Uterus (tissue), 4 donors: ENCODE results near the gene ZFX. TPM values are rescaled to one million over a fixed set of nuclear protein-coding genes. Genes with fewer than 3 reads are reported as not detected.

ENCODE experiments used
- DNase-seq, 2 donors: peaks; one replicate each; pipeline ENCODE4 v3.0.0-alpha.2; 2019 to 2020
- H3K27ac ChIP-seq, 2 donors: fragments of 200-600 bp; sonication (generic); 1 replicate in 1 of 2; 2 replicates in 1 of 2; pipeline ENCODE4 v1.5.1; 2016 to 2018
- H3K27me3 ChIP-seq, 2 donors: fragments of 200-600 bp; sonication (generic); one replicate each; pipeline ENCODE4 v1.5.1; 2018 to 2019; ENCODE audit warnings: control low read depth in 1 of 2
- H3K36me3 ChIP-seq, 2 donors: fragments of 200-600 bp; sonication (generic); one replicate each; pipeline ENCODE4 v1.5.1; 2019; ENCODE audit warnings: control low read depth in 1 of 2
- H3K4me1 ChIP-seq, 2 donors: fragments of 200-600 bp; sonication (generic); one replicate each; pipeline ENCODE4 v1.5.1; 2018 to 2019; ENCODE audit warnings: control low read depth in 1 of 2
- H3K4me3 ChIP-seq, 2 donors: fragments of 200-600 bp; sonication (generic); 1 replicate in 1 of 2; 2 replicates in 1 of 2; pipeline ENCODE4 v1.5.1; 2018 to 2019; ENCODE audit warnings: mild to moderate bottlenecking in 1 of 2
- H3K9me3 ChIP-seq, 2 donors: fragments of 200-600 bp; sonication (generic); one replicate each; pipeline ENCODE4 v1.5.1; 2019; ENCODE audit warnings: control low read depth in 1 of 2
- POLR2A ChIP-seq, 2 donors: fragments of 450-650 bp; IDR thresholded peaks; one replicate each; pipeline ENCODE4 v1.6.1; 2016; ENCODE audit warnings: antibody characterized with exemption in 2 of 2, mild to moderate bottlenecking in 1 of 2, moderate library complexity in 1 of 2
- intact Hi-C: fragments of 100-400 bp; cut with DNase I; formaldehyde crosslinking; loops from one replicate; pipeline ENCODE4 v1.15.1; 2023; ENCODE audit warnings: low total_unique reads
- total RNA-seq, 4 donors: library from RNA; depleted of rRNA in 3 of 4; stranded (reverse); fragments of >200 nt in 3 of 4; gene quantifications; one replicate each; pipeline versions ENCODE4 v1.1.0 to v1.2.4, GENCODE V29; 2014 to 2023
- TF ChIP-seq, protein P1 (sequence below), 4 experiments: fragments of 200-600 bp in 2 of 4; fragments of 450-650 bp in 2 of 4; sonication (generic) in 2 of 4; IDR thresholded peaks; one replicate each; pipeline ENCODE4 v1.5.1; 2016 to 2019; ENCODE audit warnings: antibody characterized with exemption in 4 of 4, mild to moderate bottlenecking in 2 of 4, moderate library complexity in 1 of 4
- donor health status: DM: yes; HTN: yes; CAD: no.

ZFX gene
- total RNA-seq, 4 donors from 2014 or later: 60.6 to 211 (median 111) TPM

DNA sequence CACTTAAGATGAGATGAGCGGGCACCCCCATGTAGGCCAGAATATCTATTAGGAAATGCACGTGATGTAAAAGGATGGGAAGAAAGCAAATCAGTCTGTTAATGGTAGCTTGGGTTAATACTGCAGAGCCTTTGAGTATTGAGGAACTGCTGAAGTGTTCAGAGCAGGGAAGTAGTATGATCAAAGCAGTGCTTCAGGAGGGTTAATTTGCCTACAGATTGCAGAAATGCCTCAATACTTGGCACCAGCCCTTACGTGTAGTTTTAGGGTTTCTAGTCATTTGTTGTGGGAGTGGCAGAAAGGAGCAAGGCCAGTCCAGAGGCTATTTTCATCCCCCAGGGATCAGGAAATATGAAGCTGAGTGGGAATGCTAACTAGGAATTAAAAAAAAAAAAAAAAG is 19.7 kb downstream of the ZFX start:
- Histone ChIP-seq H3K27ac (no peak overlapping the region), H3K36me3 (no peaks in the 10 kb centered on the region), H3K9me3 (no peaks in the 10 kb centered on the region), H3K4me1 (no peaks in the 10 kb centered on the region), H3K27me3 (no peaks in the 10 kb centered on the region), H3K4me3 (no peak overlapping the region)
- no peak for TF ChIP-seq POLR2A (IDR thresholded peaks at IDR 0.05)
- TF ChIP-seq, protein P1, sequence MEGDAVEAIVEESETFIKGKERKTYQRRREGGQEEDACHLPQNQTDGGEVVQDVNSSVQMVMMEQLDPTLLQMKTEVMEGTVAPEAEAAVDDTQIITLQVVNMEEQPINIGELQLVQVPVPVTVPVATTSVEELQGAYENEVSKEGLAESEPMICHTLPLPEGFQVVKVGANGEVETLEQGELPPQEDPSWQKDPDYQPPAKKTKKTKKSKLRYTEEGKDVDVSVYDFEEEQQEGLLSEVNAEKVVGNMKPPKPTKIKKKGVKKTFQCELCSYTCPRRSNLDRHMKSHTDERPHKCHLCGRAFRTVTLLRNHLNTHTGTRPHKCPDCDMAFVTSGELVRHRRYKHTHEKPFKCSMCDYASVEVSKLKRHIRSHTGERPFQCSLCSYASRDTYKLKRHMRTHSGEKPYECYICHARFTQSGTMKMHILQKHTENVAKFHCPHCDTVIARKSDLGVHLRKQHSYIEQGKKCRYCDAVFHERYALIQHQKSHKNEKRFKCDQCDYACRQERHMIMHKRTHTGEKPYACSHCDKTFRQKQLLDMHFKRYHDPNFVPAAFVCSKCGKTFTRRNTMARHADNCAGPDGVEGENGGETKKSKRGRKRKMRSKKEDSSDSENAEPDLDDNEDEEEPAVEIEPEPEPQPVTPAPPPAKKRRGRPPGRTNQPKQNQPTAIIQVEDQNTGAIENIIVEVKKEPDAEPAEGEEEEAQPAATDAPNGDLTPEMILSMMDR (IDR thresholded peaks at IDR 0.05): no peak
- intact Hi-C loops: no loop called here
- no peak for DNase-seq

GRCh38 chrX:24173115-24173847 is 23.8 kb downstream of the ZFX start:
- Histone ChIP-seq H3K9me3 (no peaks in the 10 kb centered on the region), H3K4me3 (no peak overlapping the region), H3K36me3 (no peaks in the 10 kb centered on the region), H3K27me3 (no peaks in the 10 kb centered on the region), H3K27ac (peak overlapping the region in 1 of 2 donors; percentile 13), H3K4me1 (no peaks in the 10 kb centered on the region)
- TF ChIP-seq, protein P1 (IDR thresholded peaks at IDR 0.05): no peak
- TF ChIP-seq POLR2A (IDR thresholded peaks at IDR 0.05): no peak
- intact Hi-C loops: no loop called here
- DNase-seq: no peak

GRCh38 chrX:24175276-24175675 is 25.7 kb downstream of the ZFX start:
- Histone ChIP-seq H3K9me3 (no peaks in the 10 kb centered on the region), H3K36me3 (no peaks in the 10 kb centered on the region), H3K27ac (no peak overlapping the region), H3K4me3 (no peak overlapping the region), H3K4me1 (no peaks in the 10 kb centered on the region), H3K27me3 (no peaks in the 10 kb centered on the region)
- TF ChIP-seq, protein P1 (IDR thresholded peaks at IDR 0.05): no peak
- no peak for TF ChIP-seq POLR2A (IDR thresholded peaks at IDR 0.05)
- DNase-seq: no peak
- intact Hi-C loops: no loop called here

DNA sequence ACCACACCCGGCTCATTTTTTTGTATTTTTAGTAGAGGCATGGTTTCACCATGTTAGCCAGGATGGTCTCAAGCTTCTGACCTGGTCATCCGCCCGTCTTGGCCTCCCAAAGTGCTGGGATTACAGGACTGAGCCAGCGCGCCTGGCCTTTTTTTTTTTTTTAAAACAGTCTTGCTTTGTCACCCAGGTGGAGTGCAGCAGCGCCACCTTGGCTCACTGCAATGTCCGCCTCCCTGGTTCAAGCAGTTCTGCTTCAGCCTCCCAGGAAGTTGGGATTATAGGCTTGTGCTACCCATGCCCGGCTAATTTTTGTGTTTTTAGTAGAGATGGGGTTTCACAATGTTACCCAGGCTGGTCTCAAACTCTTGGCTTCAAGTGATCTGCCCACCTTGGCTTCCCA is 28.9 kb downstream of the ZFX start:
- Histone ChIP-seq H3K36me3 (no peaks in the 10 kb centered on the region), H3K4me3 (no peak overlapping the region)
- TF ChIP-seq, protein P1 (IDR thresholded peaks at IDR 0.05): no peak
- no peak for TF ChIP-seq POLR2A (IDR thresholded peaks at IDR 0.05)

DNA sequence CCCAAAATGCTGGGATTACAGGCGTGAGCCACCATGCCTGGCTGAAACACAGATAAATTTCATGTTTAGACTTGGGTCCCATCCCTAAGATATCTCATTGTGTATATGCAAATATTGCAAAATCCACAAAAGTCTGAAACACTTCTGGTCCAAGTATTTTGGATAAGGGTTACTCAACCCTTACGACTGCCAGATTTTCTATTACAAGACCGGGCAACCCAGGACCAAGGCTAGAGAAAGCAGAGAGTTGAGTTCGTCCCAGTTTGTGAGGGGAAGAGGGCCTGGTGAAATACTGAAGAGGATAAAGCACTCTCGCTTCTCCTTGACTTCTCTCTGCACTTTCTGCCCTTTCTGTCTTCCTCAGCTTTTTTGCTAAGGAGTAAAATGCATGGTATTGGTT is 34.5 kb downstream of the ZFX start:
- Histone ChIP-seq H3K4me3 (no peak overlapping the region), H3K4me1 (no peaks in the 10 kb centered on the region), H3K27me3 (no peaks in the 10 kb centered on the region), H3K9me3 (no peaks in the 10 kb centered on the region), H3K36me3 (no peaks in the 10 kb centered on the region), H3K27ac (no peak overlapping the region)
- intact Hi-C loops: no loop called here
- DNase-seq: no peak
- TF ChIP-seq POLR2A (IDR thresholded peaks at IDR 0.05): no peak
- TF ChIP-seq, protein P1 (IDR thresholded peaks at IDR 0.05): no peak

More for the DNA sequence above, 28.9 kb downstream of the ZFX start:
- no peaks in the 10 kb centered on the region for H3K27me3 ChIP-seq
- intact Hi-C loops: no loop called here
- no peaks in the 10 kb centered on the region for H3K9me3 ChIP-seq
- no peak overlapping the region for H3K27ac ChIP-seq
- H3K4me1 ChIP-seq: no peaks in the 10 kb centered on the region
- no peak for DNase-seq
